Endothelial cell of umbilical vein (primary cell): ENCODE measurements around the gene ENKUR. TPM values are rescaled to one million over a fixed set of nuclear protein-coding genes. Genes with fewer than 3 reads are reported as not detected.

ENCODE experiments used
- BruUV-seq: library from RNA; stranded (reverse); fragments of 400-500 nt; replicated peaks from 2 replicates; lab custom pipeline; 2021; lab: Mats Ljungman, UMichigan
- CTCF ChIA-PET: fragments of 300-600, 350-600 bp; sonication (Branson Sonifier 250); formaldehyde crosslinking; loops from one replicate; lab custom pipeline; 2021; ENCODE audit warnings: antibody characterized with exemption, inconsistent platforms; lab: Charles Lee
- POLR2A ChIA-PET: fragments of 300-600, 350-600 bp; sonication (Branson Sonifier 250); formaldehyde crosslinking; loops from one replicate; lab custom pipeline; 2021; ENCODE audit warnings: antibody characterized with exemption, inconsistent platforms; lab: Charles Lee
- DNase-seq: peaks from one replicate; pipeline ENCODE4 v3.0.0-alpha.2; 2011; ENCODE audit warnings: low read depth, low spot score
- FAIRE-seq: peaks from 2 replicates; lab custom pipeline; 2011; peaks lifted over from hg19 to GRCh38; lab: Jason Lieb, UNC
- H2AFZ ChIP-seq: 2 replicates; pipeline ENCODE4 v1.6.0; 2012; ENCODE audit warnings: low read depth, low read length, control low read depth, inconsistent platforms
- H3K27ac ChIP-seq: 2 replicates; pipeline ENCODE4 v1.5.1; 2011; ENCODE audit warnings: low read depth, mild to moderate bottlenecking, control low read depth, low read length, moderate library complexity; ENCODE audit not compliant: insufficient read depth
- H3K27me3 ChIP-seq, 2 experiments: 2 replicates each; pipeline versions ENCODE4 v1.6.0 to v1.6.1; 2011; ENCODE audit warnings: low read length in 2 of 2, mixed read lengths in 1 of 2; ENCODE audit not compliant: control insufficient read depth in 2 of 2, insufficient read depth in 2 of 2
- H3K36me3 ChIP-seq, 2 experiments: 2 replicates in 1 of 2; 3 replicates in 1 of 2; pipeline ENCODE4 v1.5.1; 2011; ENCODE audit warnings: low read length in 2 of 2, mild to moderate bottlenecking in 1 of 2, moderate library complexity in 1 of 2; ENCODE audit not compliant: control insufficient read depth in 2 of 2, insufficient read depth in 2 of 2; ENCODE audit errors: extremely low read depth in 1 of 2
- H3K4me1 ChIP-seq: 3 replicates; pipeline ENCODE4 v1.5.1; 2011; ENCODE audit warnings: mild to moderate bottlenecking, low read length; ENCODE audit not compliant: control insufficient read depth, insufficient read depth; ENCODE audit errors: extremely low read depth
- H3K4me2 ChIP-seq: 2 replicates; pipeline ENCODE4 v1.6.1; 2011; ENCODE audit warnings: low read length, control low read depth, mixed read lengths; ENCODE audit not compliant: insufficient read depth
- H3K4me3 ChIP-seq, 3 experiments: fragments of 200-600 bp in 1 of 3; sonication (generic), shearing (Covaris generic) in 1 of 3; replicated peaks in 1 of 3; 2 replicates each; pipeline ENCODE4 v1.5.1; 2011 to 2016; ENCODE audit warnings: control low read depth in 3 of 3, low read length in 3 of 3, mild to moderate bottlenecking in 2 of 3, inconsistent platforms in 1 of 3, low read depth in 1 of 3, moderate library complexity in 1 of 3; ENCODE audit not compliant: insufficient read depth in 1 of 3
- H3K79me2 ChIP-seq: 2 replicates; pipeline ENCODE4 v1.6.0; 2012; ENCODE audit warnings: low read length, inconsistent platforms; ENCODE audit not compliant: control insufficient read depth, insufficient read depth
- H3K9ac ChIP-seq: replicated peaks from 2 replicates; pipeline ENCODE3; 2011; ENCODE audit warnings: low read length, control low read depth; ENCODE audit not compliant: insufficient read depth; ENCODE audit errors: extremely low read depth
- H3K9me1 ChIP-seq: replicated peaks from 3 replicates; pipeline ENCODE4 v1.6.0; 2011; ENCODE audit warnings: mild to moderate bottlenecking, low read length; ENCODE audit not compliant: control insufficient read depth, insufficient read depth; ENCODE audit errors: extremely low read depth
- H3K9me3 ChIP-seq: replicated peaks from 2 replicates; pipeline ENCODE4 v1.5.1; 2012; ENCODE audit warnings: low read length, inconsistent platforms; ENCODE audit not compliant: control insufficient read depth, insufficient read depth
- H4K20me1 ChIP-seq: replicated peaks from 2 replicates; pipeline ENCODE3; 2011; ENCODE audit warnings: mild to moderate bottlenecking, low read length; ENCODE audit not compliant: control insufficient read depth, insufficient read depth; ENCODE audit errors: extremely low read depth
- EZH2 ChIP-seq: IDR thresholded peaks from 2 replicates; pipeline ENCODE4 v1.6.1; 2012; ENCODE audit warnings: borderline replicate concordance, low read depth, mild to moderate bottlenecking, moderate library complexity, low read length, inconsistent platforms; ENCODE audit not compliant: severe bottlenecking
- FOS ChIP-seq: IDR thresholded peaks from 2 replicates; pipeline ENCODE4 v1.6.1; 2011; ENCODE audit warnings: mild to moderate bottlenecking, low read length, moderate library complexity, borderline replicate concordance; ENCODE audit not compliant: insufficient read depth
- GATA2 ChIP-seq: IDR thresholded peaks from 2 replicates; pipeline ENCODE4 v1.7.0; 2011; ENCODE audit warnings: low read depth, mild to moderate bottlenecking, moderate library complexity, mixed read lengths, low read length; ENCODE audit not compliant: insufficient read length, insufficient read depth
- JUN ChIP-seq: IDR thresholded peaks from 2 replicates; pipeline ENCODE4 v1.6.1; 2011; ENCODE audit warnings: borderline replicate concordance, low read depth; ENCODE audit not compliant: insufficient read length, insufficient read depth
- MYC ChIP-seq: IDR thresholded peaks from one replicate; pipeline ENCODE4 v1.6.1; 2011; ENCODE audit warnings: mild to moderate bottlenecking, low read depth, low read length
- POLR2A ChIP-seq: IDR thresholded peaks from 2 replicates; pipeline ENCODE4 v1.6.1; 2012; ENCODE audit warnings: low read depth, mild to moderate bottlenecking, control low read depth, low read length
- POLR2AphosphoS5 ChIP-seq: IDR thresholded peaks from 2 replicates; pipeline ENCODE4 v1.6.1; 2012; ENCODE audit warnings: low read depth, mild to moderate bottlenecking, control low read depth, low read length, moderate library complexity; ENCODE audit not compliant: insufficient read depth
- dilution Hi-C: fragments of 300-500 bp; cut with MboI; formaldehyde crosslinking; loops from one replicate; pipeline ENCODE4 v1.15.0; 2019; ENCODE audit warnings: low sequenced_read_pairs; ENCODE audit not compliant: extremely low pct_ligation_motif_present
- intact Hi-C: fragments of 100-400 bp; cut with micrococcal nuclease; formaldehyde crosslinking; loops from one replicate; pipeline ENCODE4 v1.10.0; 2022
- polyA plus RNA-seq, 4 experiments: library from polyadenylated mRNA; depleted of rRNA in 3 of 4; stranded (reverse) in 3 of 4; unstranded in 1 of 4; fragments of >200 nt; gene quantifications; 2 replicates each; pipeline versions ENCODE4 v1.2.1 to v1.2.3, GENCODE V29; 2011 to 2012; ENCODE audit warnings: missing spikeins in 1 of 4
- total RNA-seq: library from RNA; stranded (reverse); gene quantifications from 2 replicates; pipeline ENCODE4 v1.2.3, GENCODE V29; 2021
- TF ChIP-seq, protein P1 (sequence below), 2 donors: IDR thresholded peaks; 1 replicate in 1 of 2; 2 replicates in 1 of 2; pipeline ENCODE4 v1.5.1; 2011; ENCODE audit warnings: low read length in 2 of 2, mild to moderate bottlenecking in 2 of 2, moderate library complexity in 2 of 2, control low read depth in 1 of 2, inconsistent platforms in 1 of 2, low read depth in 1 of 2; ENCODE audit not compliant: insufficient read depth in 1 of 2; ENCODE audit errors: extremely low read depth in 1 of 2
- TF ChIP-seq, protein P2 (sequence below): IDR thresholded peaks from 2 replicates; pipeline ENCODE4 v1.6.1; 2011; ENCODE audit not compliant: insufficient read depth, insufficient read length

Gene ENKUR
- total and polyA plus RNA-seq, 2 donors (not counting 3 experiments of a cell fraction or from before 2014, with no cell fraction given): 0.07 to 0.35 TPM

DNA sequence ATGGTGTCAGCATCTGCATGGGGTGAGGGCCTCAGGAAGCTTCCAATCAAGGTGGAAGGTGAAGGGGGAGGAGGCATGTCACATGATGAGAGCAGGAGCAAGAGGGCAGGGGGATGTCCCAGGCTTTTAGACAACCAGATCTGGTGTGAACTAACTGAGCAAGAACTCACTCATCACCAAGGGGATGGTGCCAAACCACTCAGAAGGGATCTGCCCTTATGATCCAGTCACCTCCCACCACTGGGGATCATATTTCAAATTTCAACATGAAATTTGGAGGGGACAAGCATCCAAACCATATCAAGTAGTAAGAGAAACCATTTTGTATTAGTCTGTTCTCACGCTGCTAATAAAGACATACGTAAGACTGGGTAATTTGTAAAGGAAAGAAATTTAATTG lies 34.0 kb upstream of the ENKUR start:
- ChIA-PET CTCF (no interaction called here), POLR2A (no interaction called here)
- H3K79me2 ChIP-seq: no peaks in the 10 kb centered on the region
- H3K4me3 ChIP-seq: no peak overlapping the region
- H3K4me1 ChIP-seq: peaks cover 2% of the 10 kb centered on the region
- dilution Hi-C loops: no loop called here
- H3K9ac ChIP-seq: no peak overlapping the region
- BruUV-seq: no TSS peak
- no peak overlapping the region for H2AFZ ChIP-seq
- no peaks in the 10 kb centered on the region for H3K27me3 ChIP-seq
- no peak for TF ChIP-seq JUN
- TF ChIP-seq FOS: no peak
- H3K27ac ChIP-seq: no peak overlapping the region
- intact Hi-C loops: no loop called here
- no peak for DNase-seq
- no peaks in the 10 kb centered on the region for H3K9me1 ChIP-seq
- no peak for FAIRE-seq
- H3K9me3 ChIP-seq: no peaks in the 10 kb centered on the region
- no peaks in the 10 kb centered on the region for H4K20me1 ChIP-seq
- H3K36me3 ChIP-seq: no peaks in the 10 kb centered on the region
- no peak overlapping the region for H3K4me2 ChIP-seq

DNA sequence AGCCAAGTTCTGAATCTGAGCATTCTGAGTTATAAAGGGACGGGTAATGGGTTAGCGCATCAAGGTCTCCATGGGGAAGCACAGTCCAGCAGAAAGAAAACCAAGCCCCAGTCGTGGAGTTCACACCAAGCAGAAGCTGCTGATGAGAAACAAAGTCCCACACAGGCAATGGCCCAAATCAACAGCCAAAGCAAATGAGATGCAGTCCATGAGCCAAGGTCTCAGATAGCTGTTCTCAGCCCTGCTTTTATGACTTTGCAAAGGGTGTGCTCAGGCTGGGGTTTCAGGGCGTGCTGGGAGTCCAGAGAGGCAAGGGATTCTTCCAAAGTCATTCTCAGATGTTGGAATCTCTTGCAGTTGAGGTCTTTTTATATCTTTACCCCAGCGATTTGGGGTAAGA lies 32.5 kb upstream of the ENKUR start:
- H3K4me1 ChIP-seq: peaks cover 2% of the 10 kb centered on the region
- H3K9me1 ChIP-seq: no peaks in the 10 kb centered on the region
- H4K20me1 ChIP-seq: no peaks in the 10 kb centered on the region
- no peaks in the 10 kb centered on the region for H3K27me3 ChIP-seq
- no TSS peak for BruUV-seq
- intact Hi-C loops: no loop called here
- no peaks in the 10 kb centered on the region for H3K79me2 ChIP-seq
- TF ChIP-seq POLR2AphosphoS5: no peak
- no peak for TF ChIP-seq JUN
- no peak for TF ChIP-seq FOS
- TF ChIP-seq POLR2A: no peak
- TF ChIP-seq GATA2: no peak
- TF ChIP-seq EZH2: no peak
- TF ChIP-seq, protein P1, sequence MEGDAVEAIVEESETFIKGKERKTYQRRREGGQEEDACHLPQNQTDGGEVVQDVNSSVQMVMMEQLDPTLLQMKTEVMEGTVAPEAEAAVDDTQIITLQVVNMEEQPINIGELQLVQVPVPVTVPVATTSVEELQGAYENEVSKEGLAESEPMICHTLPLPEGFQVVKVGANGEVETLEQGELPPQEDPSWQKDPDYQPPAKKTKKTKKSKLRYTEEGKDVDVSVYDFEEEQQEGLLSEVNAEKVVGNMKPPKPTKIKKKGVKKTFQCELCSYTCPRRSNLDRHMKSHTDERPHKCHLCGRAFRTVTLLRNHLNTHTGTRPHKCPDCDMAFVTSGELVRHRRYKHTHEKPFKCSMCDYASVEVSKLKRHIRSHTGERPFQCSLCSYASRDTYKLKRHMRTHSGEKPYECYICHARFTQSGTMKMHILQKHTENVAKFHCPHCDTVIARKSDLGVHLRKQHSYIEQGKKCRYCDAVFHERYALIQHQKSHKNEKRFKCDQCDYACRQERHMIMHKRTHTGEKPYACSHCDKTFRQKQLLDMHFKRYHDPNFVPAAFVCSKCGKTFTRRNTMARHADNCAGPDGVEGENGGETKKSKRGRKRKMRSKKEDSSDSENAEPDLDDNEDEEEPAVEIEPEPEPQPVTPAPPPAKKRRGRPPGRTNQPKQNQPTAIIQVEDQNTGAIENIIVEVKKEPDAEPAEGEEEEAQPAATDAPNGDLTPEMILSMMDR (IDR thresholded peaks at IDR 0.05; ENCODE audit: extremely low read depth in 1 of 2, insufficient read depth in 1 of 2, low read depth in 1 of 2, low read length in 2 of 2): no peak
- TF ChIP-seq MYC: no peak
- TF ChIP-seq, protein P2, sequence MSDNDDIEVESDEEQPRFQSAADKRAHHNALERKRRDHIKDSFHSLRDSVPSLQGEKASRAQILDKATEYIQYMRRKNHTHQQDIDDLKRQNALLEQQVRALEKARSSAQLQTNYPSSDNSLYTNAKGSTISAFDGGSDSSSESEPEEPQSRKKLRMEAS: no peak
- no peaks in the 10 kb centered on the region for H3K9me3 ChIP-seq
- dilution Hi-C loops: no loop called here
- H3K36me3 ChIP-seq: no peaks in the 10 kb centered on the region
- H3K4me3 ChIP-seq: no peak overlapping the region
- no peak overlapping the region for H3K27ac ChIP-seq
- FAIRE-seq (no peak), DNase-seq (no peak)
- no peak overlapping the region for H2AFZ ChIP-seq
- H3K4me2 ChIP-seq: no peak overlapping the region
- ChIA-PET POLR2A (no interaction called here), CTCF (no interaction called here)
- no peak overlapping the region for H3K9ac ChIP-seq
